HCT116 (cell line): ENCODE data around the gene GAL3ST3. TPM values are rescaled to one million over a fixed set of nuclear protein-coding genes. Genes with fewer than 3 reads are reported as not detected.

Experiments
- ATAC-seq: fragments of 200-7000 bp; cut with Tn5 transposase; 2 replicates; pipeline ENCODE4 v1.9.1; 2020; ENCODE audit warnings: mild to moderate bottlenecking, moderate library complexity
- BruUV-seq: library from RNA; stranded (reverse); fragments of 400-500 nt; replicated peaks from 2 replicates; lab custom pipeline; 2021; lab: Mats Ljungman, UMichigan
- CTCF ChIA-PET: fragments of 300-600 bp; sonication (Branson Sonifier 250); formaldehyde crosslinking; loops from one replicate; lab custom pipeline; 2021; ENCODE audit warnings: antibody characterized with exemption; lab: Charles Lee
- POLR2A ChIA-PET: fragments of 300-600, 350-600 bp; sonication (Branson Sonifier 250); formaldehyde crosslinking; loops from one replicate; lab custom pipeline; 2021; ENCODE audit warnings: antibody characterized with exemption; lab: Charles Lee
- RAD21 ChIA-PET, 2 experiments: fragments of 300-600 bp; sonication (Branson Sonifier 250); formaldehyde crosslinking; loops; one replicate each; lab custom pipeline; 2023; ENCODE audit warnings: low total read pairs in 2 of 2; ENCODE audit not compliant: uncharacterized antibody in 2 of 2, unreplicated experiment in 2 of 2, low non-redundant PET in 1 of 2; lab: Charles Lee
- DNase-seq: peaks from one replicate; pipeline ENCODE4 v3.0.0-alpha.2; 2010; ENCODE audit warnings: low read depth, low spot score
- H2AFZ ChIP-seq: fragments of 200-600 bp; shearing (Covaris generic), sonication (generic); 2 replicates; pipeline ENCODE4 v1.6.1; 2017; ENCODE audit warnings: low read depth, mixed run types, mixed read lengths, antibody characterized with exemption, low read length; ENCODE audit not compliant: poor library complexity, severe bottlenecking
- H3K27ac ChIP-seq: 2 replicates; pipeline ENCODE4 v1.5.1; 2012; ENCODE audit warnings: low read depth, low read length
- H3K27me3 ChIP-seq: fragments of 200-600 bp; sonication (generic); 2 replicates; pipeline ENCODE4 v1.6.1; 2016; ENCODE audit warnings: mixed run types, low read length, mixed read lengths; ENCODE audit not compliant: insufficient read depth
- H3K36me3 ChIP-seq, 2 experiments: fragments of 200-500 bp in 1 of 2; fragments of 200-600 bp in 1 of 2; sonication (Bioruptor generic) in 1 of 2; sonication (generic) in 1 of 2; 2 replicates each; pipeline versions ENCODE4 v1.5.1 to v1.6.1; 2014 to 2016; ENCODE audit warnings: low read length in 2 of 2, inconsistent platforms in 1 of 2, mixed read lengths in 1 of 2, mixed run types in 1 of 2; ENCODE audit not compliant: insufficient read depth in 2 of 2, control insufficient read depth in 1 of 2
- H3K4me1 ChIP-seq, 2 experiments: fragments of 200-600 bp in 1 of 2; sonication (generic) in 1 of 2; 2 replicates each; pipeline versions ENCODE4 v1.5.1 to v1.6.1; 2012 to 2017; ENCODE audit warnings: low read length in 2 of 2, inconsistent platforms in 1 of 2, mild to moderate bottlenecking in 1 of 2, mixed read lengths in 1 of 2, mixed run types in 1 of 2, moderate library complexity in 1 of 2; ENCODE audit not compliant: insufficient read depth in 2 of 2, control insufficient read depth in 1 of 2
- H3K4me2 ChIP-seq: fragments of 200-600 bp; sonication (generic); 2 replicates; pipeline ENCODE4 v1.6.1; 2017; ENCODE audit warnings: mixed run types, low read length, mixed read lengths
- H3K4me3 ChIP-seq, 2 experiments: fragments of 200-600 bp in 1 of 2; sonication (generic) in 1 of 2; replicated peaks in 1 of 2; 2 replicates each; pipeline ENCODE4 v1.5.1; 2011 to 2016; ENCODE audit warnings: low read length in 2 of 2, control low read depth in 1 of 2, low read depth in 1 of 2, mild to moderate bottlenecking in 1 of 2, mixed read lengths in 1 of 2, mixed run types in 1 of 2
- H3K79me2 ChIP-seq: fragments of 200-600 bp; sonication (generic); 2 replicates; pipeline ENCODE4 v1.6.1; 2017; ENCODE audit warnings: mild to moderate bottlenecking, mixed run types, low read length, moderate library complexity, mixed read lengths; ENCODE audit not compliant: insufficient read depth
- H3K9ac ChIP-seq: fragments of 200-600 bp; sonication (generic); 2 replicates; pipeline ENCODE4 v1.6.1; 2016; ENCODE audit warnings: low read length, mixed read lengths
- H3K9me2 ChIP-seq: fragments of 200-600 bp; sonication (generic), shearing (Covaris generic); 2 replicates; pipeline ENCODE4 v1.6.1; 2017; ENCODE audit warnings: mixed run types, mild to moderate bottlenecking, moderate library complexity; ENCODE audit not compliant: insufficient read depth
- H3K9me3 ChIP-seq, 2 experiments: fragments of 200-500 bp in 1 of 2; fragments of 200-600 bp in 1 of 2; sonication (Bioruptor generic) in 1 of 2; sonication (generic) in 1 of 2; 2 replicates each; pipeline ENCODE4 v1.6.1; 2014 to 2017; ENCODE audit warnings: low read length in 2 of 2, mixed read lengths in 2 of 2, inconsistent platforms in 1 of 2, low read depth in 1 of 2, mild to moderate bottlenecking in 1 of 2, mixed run types in 1 of 2, moderate library complexity in 1 of 2; ENCODE audit not compliant: control insufficient read depth in 1 of 2, insufficient read depth in 1 of 2
- H4K20me1 ChIP-seq: fragments of 200-600 bp; sonication (generic), shearing (Covaris generic); 2 replicates; pipeline ENCODE4 v1.6.1; 2017; ENCODE audit warnings: mixed run types, mild to moderate bottlenecking, moderate library complexity; ENCODE audit not compliant: insufficient read depth
- CBX3 ChIP-seq: IDR thresholded peaks from 2 replicates; pipeline ENCODE4 v1.6.1; 2012; ENCODE audit warnings: low read depth
- CEBPB ChIP-seq: IDR thresholded peaks from 2 replicates; pipeline ENCODE4 v1.6.1; 2012; ENCODE audit warnings: low read depth
- EGR1 ChIP-seq: IDR thresholded peaks from 2 replicates; pipeline ENCODE4 v1.6.1; 2012; ENCODE audit warnings: low read depth
- EZH2 ChIP-seq: fragments of 200-600 bp; sonication (generic); IDR thresholded peaks from 2 replicates; pipeline ENCODE4 v1.6.1; 2017; ENCODE audit warnings: antibody characterized with exemption, mixed run types
- EZH2phosphoT487 ChIP-seq: fragments of 200-600 bp; IDR thresholded peaks from 2 replicates; pipeline ENCODE4 v1.6.1; 2018; ENCODE audit warnings: antibody characterized with exemption, borderline replicate concordance
- FOSL1 ChIP-seq: IDR thresholded peaks from 2 replicates; pipeline ENCODE4 v1.6.1; 2012; ENCODE audit warnings: low read depth
- JUND ChIP-seq: IDR thresholded peaks from 2 replicates; pipeline ENCODE4 v1.6.1; 2012
- MAX ChIP-seq: IDR thresholded peaks from 2 replicates; pipeline ENCODE4 v1.6.1; 2012
- POLR2A ChIP-seq: IDR thresholded peaks from 2 replicates; pipeline ENCODE4 v1.7.0; 2011; ENCODE audit warnings: borderline replicate concordance; ENCODE audit not compliant: insufficient read depth, insufficient read length; ENCODE audit errors: extremely low read depth
- POLR2AphosphoS5 ChIP-seq: IDR thresholded peaks from 2 replicates; pipeline ENCODE4 v1.6.1; 2011; ENCODE audit warnings: mild to moderate bottlenecking, low read depth, low read length, moderate library complexity
- RAD21 ChIP-seq: IDR thresholded peaks from 2 replicates; pipeline ENCODE4 v1.6.1; 2012; ENCODE audit warnings: low read depth, mild to moderate bottlenecking
- REST ChIP-seq: IDR thresholded peaks from 2 replicates; pipeline ENCODE4 v1.6.1; 2012; ENCODE audit warnings: low read depth
- SIN3A ChIP-seq: IDR thresholded peaks from 2 replicates; pipeline ENCODE4 v1.6.1; 2012; ENCODE audit warnings: low read depth
- SRF ChIP-seq: IDR thresholded peaks from 2 replicates; pipeline ENCODE4 v1.6.1; 2012; ENCODE audit warnings: low read depth
- TCF7L2 ChIP-seq: IDR thresholded peaks from 2 replicates; pipeline ENCODE4 v1.7.0; 2011; ENCODE audit warnings: borderline replicate concordance, inconsistent platforms; ENCODE audit not compliant: insufficient read depth, insufficient read length; ENCODE audit errors: extremely low read depth
- YY1 ChIP-seq: IDR thresholded peaks from 2 replicates; pipeline ENCODE4 v1.6.1; 2011; ENCODE audit warnings: low read length, low read depth, moderate library complexity, mild to moderate bottlenecking; ENCODE audit not compliant: insufficient replicate concordance; ENCODE audit errors: extremely low read depth
- ZBTB33 ChIP-seq: IDR thresholded peaks from 2 replicates; pipeline ENCODE4 v1.6.1; 2011; ENCODE audit warnings: mild to moderate bottlenecking, low read length, moderate library complexity; ENCODE audit not compliant: insufficient replicate concordance; ENCODE audit errors: extremely low read depth
- ZFX ChIP-seq: fragments of 450-650 bp; IDR thresholded peaks from 2 replicates; pipeline ENCODE4 v1.6.1; 2017
- intact Hi-C: fragments of 100-400 bp; cut with micrococcal nuclease; formaldehyde crosslinking; loops from 2 replicates; pipeline ENCODE4 v1.10.0; 2022
- total RNA-seq: library from RNA; stranded (reverse); gene quantifications from one replicate; pipeline ENCODE4 v1.2.1, GENCODE V29; 2021; ENCODE audit not compliant: unreplicated experiment

The GAL3ST3 gene
- total RNA-seq, 1 experiment from 2014 or later, result not detected

GRCh38 chr11:66089067-66089466 is 40.1 kb upstream of the GAL3ST3 start (continued):
- TF ChIP-seq EZH2 (no peak), POLR2A (no peak), TCF7L2 (no peak), CEBPB (no peak), FOSL1 (no peak)

GRCh38 chr11:66087148-66087908 is 38.4 kb upstream of the GAL3ST3 start:
- Histone ChIP-seq H2AFZ (no peak overlapping the region), H3K4me3 (no peak overlapping the region), H3K9ac (no peak overlapping the region), H3K27ac (no peak overlapping the region), H3K4me1 (peaks cover 8 to 16% of the 10 kb centered on the region in 2 experiments), H3K79me2 (peaks cover 29% of the 10 kb centered on the region), H3K27me3 (no peaks in the 10 kb centered on the region), H3K9me3 (no peaks in the 10 kb centered on the region), H4K20me1 (no peaks in the 10 kb centered on the region), H3K4me2 (no peak overlapping the region), H3K36me3 (no peaks in the 10 kb centered on the region), H3K9me2 (no peaks in the 10 kb centered on the region)
- no peak for ATAC-seq
- CTCF ChIA-PET, result no interaction called here
- no TSS peak for BruUV-seq
- intact Hi-C loops, result no loop called here
- no peak for DNase-seq
- RAD21 ChIA-PET, result no interaction called here
- POLR2A ChIA-PET, result no interaction called here
- TF ChIP-seq CBX3 (no peak), EZH2phosphoT487 (no peak), POLR2AphosphoS5 (no peak), YY1 (no peak), MAX (no peak), ZBTB33 (no peak), JUND (no peak), RAD21 (no peak), REST (no peak), POLR2A (no peak), EZH2 (no peak), SRF (no peak), FOSL1 (no peak), EGR1 (no peak), SIN3A (no peak), ZFX (no peak)
